Thyroid gland (tissue), 4 donors: Measurements from ENCODE around the gene ELMO1.

Source experiments
- POLR2A ChIP-seq, 2 donors: fragments of 450-650 bp; IDR thresholded peaks; one replicate each; pipeline ENCODE4 v1.6.1; 2017; ENCODE audit warnings: antibody characterized with exemption in 2 of 2, mild to moderate bottlenecking in 2 of 2, moderate library complexity in 1 of 2
- TF ChIP-seq, protein P1 (sequence below), 6 experiments: fragments of 200-600 bp in 3 of 6; fragments of 450-650 bp in 3 of 6; sonication (generic) in 3 of 6; IDR thresholded peaks; one replicate each; pipeline ENCODE4 v1.5.1; 2016 to 2019; ENCODE audit warnings: antibody characterized with exemption in 6 of 6, mild to moderate bottlenecking in 2 of 6, inconsistent platforms in 1 of 6, moderate library complexity in 1 of 6

GRCh38 chr7:36918591-36918990 is 530.1 kb downstream of the ELMO1 start:
- TF ChIP-seq, protein P1, sequence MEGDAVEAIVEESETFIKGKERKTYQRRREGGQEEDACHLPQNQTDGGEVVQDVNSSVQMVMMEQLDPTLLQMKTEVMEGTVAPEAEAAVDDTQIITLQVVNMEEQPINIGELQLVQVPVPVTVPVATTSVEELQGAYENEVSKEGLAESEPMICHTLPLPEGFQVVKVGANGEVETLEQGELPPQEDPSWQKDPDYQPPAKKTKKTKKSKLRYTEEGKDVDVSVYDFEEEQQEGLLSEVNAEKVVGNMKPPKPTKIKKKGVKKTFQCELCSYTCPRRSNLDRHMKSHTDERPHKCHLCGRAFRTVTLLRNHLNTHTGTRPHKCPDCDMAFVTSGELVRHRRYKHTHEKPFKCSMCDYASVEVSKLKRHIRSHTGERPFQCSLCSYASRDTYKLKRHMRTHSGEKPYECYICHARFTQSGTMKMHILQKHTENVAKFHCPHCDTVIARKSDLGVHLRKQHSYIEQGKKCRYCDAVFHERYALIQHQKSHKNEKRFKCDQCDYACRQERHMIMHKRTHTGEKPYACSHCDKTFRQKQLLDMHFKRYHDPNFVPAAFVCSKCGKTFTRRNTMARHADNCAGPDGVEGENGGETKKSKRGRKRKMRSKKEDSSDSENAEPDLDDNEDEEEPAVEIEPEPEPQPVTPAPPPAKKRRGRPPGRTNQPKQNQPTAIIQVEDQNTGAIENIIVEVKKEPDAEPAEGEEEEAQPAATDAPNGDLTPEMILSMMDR (IDR thresholded peaks at IDR 0.05): no peak
- no peak for TF ChIP-seq POLR2A (IDR thresholded peaks at IDR 0.05)
